ENCODE results near the gene KPTN.

KPTN gene

DNA sequence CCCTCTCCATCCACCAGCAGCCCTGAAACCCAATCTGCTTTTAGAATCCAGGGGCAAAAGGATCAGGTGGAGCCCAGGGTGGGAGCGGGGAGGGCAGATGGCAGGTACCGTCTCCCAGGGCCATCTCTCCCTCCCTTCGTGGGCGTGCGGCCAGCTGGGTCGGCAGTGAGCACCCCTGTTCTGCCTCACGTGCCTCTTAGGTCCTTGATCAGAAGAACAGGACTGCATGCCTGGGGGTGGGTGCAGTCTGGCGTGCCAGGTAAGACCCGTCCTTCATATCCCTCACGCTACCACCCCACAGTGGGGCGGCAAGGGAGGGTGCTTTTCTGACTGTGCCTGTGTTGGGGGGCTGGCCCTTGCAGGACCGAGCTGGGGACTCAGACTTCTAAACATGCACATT, 14.3 kb downstream of the KPTN start:
- Histone ChIP-seq H3K27ac (ENCODE audit: insufficient read depth, low read depth, low read length, poor library complexity, severe bottlenecking) (no peak overlapping the region), H3K4me3 (ENCODE audit: insufficient read depth, low read depth, low read length) (no peak overlapping the region), H3K9me3 (ENCODE audit: control insufficient read depth, low read length) (no peaks in the 10 kb centered on the region), H3K36me3 (ENCODE audit: control insufficient read depth, insufficient read depth, low read length) (no peaks in the 10 kb centered on the region), H3K4me1 (ENCODE audit: control insufficient read depth, insufficient read depth, low read length) (peaks cover 34% of the 10 kb centered on the region), H3K27me3 (ENCODE audit: control insufficient read depth, insufficient read depth, low read length, poor library complexity, severe bottlenecking) (peaks cover 20% of the 10 kb centered on the region)
- WGBS, 2 experiments, result 57 to 65% methylated on average over 12 of the region's 12 CpGs

DNA sequence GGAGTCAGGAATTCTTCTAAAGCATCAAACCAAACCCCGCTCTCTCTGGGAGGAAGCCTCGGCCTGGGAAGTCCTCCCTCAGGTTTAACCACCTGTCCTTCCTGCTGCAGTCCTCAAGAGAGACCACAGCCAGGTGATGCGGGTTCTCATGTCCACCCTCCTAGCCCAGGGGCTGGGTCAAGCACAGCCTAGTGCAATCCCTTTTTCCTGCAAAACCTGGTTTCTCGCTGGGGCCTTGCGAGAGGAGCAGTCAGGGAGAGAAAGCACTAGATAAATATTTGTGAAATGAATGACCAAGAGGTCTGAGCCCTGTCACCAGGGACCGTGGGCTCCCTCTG, 14.7 kb downstream of the KPTN start:
- Histone ChIP-seq H3K9me3 (ENCODE audit: control insufficient read depth, low read length) (no peaks in the 10 kb centered on the region), H3K27ac (ENCODE audit: insufficient read depth, low read depth, low read length, poor library complexity, severe bottlenecking) (no peak overlapping the region), H3K4me1 (ENCODE audit: control insufficient read depth, insufficient read depth, low read length) (peaks cover 34% of the 10 kb centered on the region), H3K36me3 (ENCODE audit: control insufficient read depth, insufficient read depth, low read length) (no peaks in the 10 kb centered on the region), H3K27me3 (ENCODE audit: control insufficient read depth, insufficient read depth, low read length, poor library complexity, severe bottlenecking) (peaks cover 20% of the 10 kb centered on the region), H3K4me3 (ENCODE audit: insufficient read depth, low read depth, low read length) (no peak overlapping the region)
- 42 to 44% methylated on average over 6 of the region's 6 CpGs for WGBS, 2 experiments

DNA sequence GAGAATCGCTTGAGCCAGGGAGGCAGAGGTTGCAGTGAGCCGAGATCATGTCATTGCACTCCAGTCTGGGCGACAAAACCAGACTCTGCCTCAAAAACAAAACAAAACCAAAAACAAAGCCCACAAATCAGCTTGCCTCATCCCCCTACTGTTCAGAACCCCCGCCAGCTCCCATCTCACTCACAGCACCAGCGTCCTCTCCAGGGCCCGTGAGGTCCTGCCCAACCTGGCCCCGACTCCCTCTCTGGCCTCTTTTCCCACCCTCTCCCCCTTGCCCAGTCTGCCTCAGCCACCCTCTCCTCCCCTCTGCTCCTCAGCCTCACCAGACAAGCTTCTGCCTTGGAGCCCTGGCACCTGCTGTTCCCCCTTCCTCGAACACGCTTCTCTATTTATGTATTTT, 16.1 kb downstream of the KPTN start:
- 64 to 67% methylated on average over 9 of the region's 9 CpGs for WGBS, 2 experiments
- no peak overlapping the region for H3K27ac ChIP-seq (ENCODE audit: insufficient read depth, low read depth, low read length, poor library complexity, severe bottlenecking)
- H3K4me3 ChIP-seq (ENCODE audit: insufficient read depth, low read depth, low read length), result no peak overlapping the region
- H3K4me1 ChIP-seq (ENCODE audit: control insufficient read depth, insufficient read depth, low read length), result peaks cover 34% of the 10 kb centered on the region
- H3K27me3 ChIP-seq (ENCODE audit: control insufficient read depth, insufficient read depth, low read length, poor library complexity, severe bottlenecking), result peaks cover 20% of the 10 kb centered on the region
- no peaks in the 10 kb centered on the region for H3K36me3 ChIP-seq (ENCODE audit: control insufficient read depth, insufficient read depth, low read length)
- no peaks in the 10 kb centered on the region for H3K9me3 ChIP-seq (ENCODE audit: control insufficient read depth, low read length)

DNA sequence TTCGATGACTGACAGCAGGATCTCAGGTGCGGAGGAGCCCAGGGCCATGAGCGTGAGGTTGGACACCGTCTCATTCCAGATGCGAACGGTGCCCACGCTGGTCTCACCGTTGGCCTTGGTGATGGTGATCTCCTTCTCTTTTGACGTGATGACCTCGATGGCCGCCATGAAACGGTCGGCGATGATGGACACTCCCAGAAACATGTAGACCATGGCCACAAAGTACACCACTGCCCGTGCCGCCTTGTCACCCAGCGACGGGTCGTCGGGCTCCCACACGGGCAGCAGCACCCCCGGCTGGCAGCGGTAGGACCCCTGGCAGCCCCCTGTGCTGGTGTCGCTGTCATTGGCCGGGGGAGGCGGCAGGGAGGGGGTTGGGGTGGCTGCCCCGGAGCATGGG, 18.1 kb downstream of the KPTN start:
- no peaks in the 10 kb centered on the region for H3K36me3 ChIP-seq (ENCODE audit: control insufficient read depth, insufficient read depth, low read length)
- H3K9me3 ChIP-seq (ENCODE audit: control insufficient read depth, low read length), result no peaks in the 10 kb centered on the region
- 95% methylated on average over 27 of the region's 27 CpGs for WGBS, 2 experiments
- no peak overlapping the region for H3K4me3 ChIP-seq (ENCODE audit: insufficient read depth, low read depth, low read length)
- no peak overlapping the region for H3K27ac ChIP-seq (ENCODE audit: insufficient read depth, low read depth, low read length, poor library complexity, severe bottlenecking)
- H3K27me3 ChIP-seq (ENCODE audit: control insufficient read depth, insufficient read depth, low read length, poor library complexity, severe bottlenecking), result peaks cover 13% of the 10 kb centered on the region
- peaks cover 28% of the 10 kb centered on the region for H3K4me1 ChIP-seq (ENCODE audit: control insufficient read depth, insufficient read depth, low read length)

DNA sequence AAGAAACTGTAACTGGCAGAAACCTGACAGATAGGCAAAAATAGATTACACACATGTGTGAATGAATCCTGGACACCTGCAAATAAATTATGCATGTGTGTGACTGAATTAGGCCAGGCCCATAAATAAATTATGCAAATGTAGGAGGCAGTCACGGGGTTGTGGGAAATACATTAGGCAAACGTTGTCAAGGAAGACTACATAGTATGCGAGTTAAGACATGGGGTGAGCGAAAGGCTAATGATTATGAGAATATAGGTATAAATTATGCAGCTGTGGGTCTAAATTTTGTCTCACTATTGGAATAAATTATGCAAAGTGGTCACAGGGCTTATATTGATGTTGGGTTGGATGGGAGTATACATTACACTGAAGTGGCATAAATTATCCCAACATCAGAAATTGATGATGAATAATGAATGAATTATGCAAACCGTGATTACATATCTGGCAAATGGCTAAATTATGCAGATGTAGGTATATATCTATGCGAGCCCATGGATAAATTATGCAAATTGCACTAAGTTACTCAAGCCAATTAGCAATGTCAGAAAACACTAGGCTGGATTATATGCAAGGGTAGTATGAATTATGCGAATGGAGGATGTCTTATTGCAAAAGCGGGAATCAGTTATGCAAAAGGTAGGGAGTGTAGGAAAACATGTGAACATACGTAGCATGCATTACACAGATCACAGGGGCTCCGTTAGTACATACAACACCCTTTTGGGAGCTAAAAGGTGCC, 19.2 kb downstream of the KPTN start:
- no peaks in the 10 kb centered on the region for H3K9me3 ChIP-seq (ENCODE audit: control insufficient read depth, low read length)
- 90 to 91% methylated on average over 10 of the region's 10 CpGs for WGBS, 2 experiments
- no peaks in the 10 kb centered on the region for H3K36me3 ChIP-seq (ENCODE audit: control insufficient read depth, insufficient read depth, low read length)
- H3K27ac ChIP-seq (ENCODE audit: insufficient read depth, low read depth, low read length, poor library complexity, severe bottlenecking), result no peak overlapping the region
- H3K27me3 ChIP-seq (ENCODE audit: control insufficient read depth, insufficient read depth, low read length, poor library complexity, severe bottlenecking), result peaks cover 2% of the 10 kb centered on the region
- no peak overlapping the region for H3K4me3 ChIP-seq (ENCODE audit: insufficient read depth, low read depth, low read length)
- H3K4me1 ChIP-seq (ENCODE audit: control insufficient read depth, insufficient read depth, low read length), result peaks cover 17% of the 10 kb centered on the region

DNA sequence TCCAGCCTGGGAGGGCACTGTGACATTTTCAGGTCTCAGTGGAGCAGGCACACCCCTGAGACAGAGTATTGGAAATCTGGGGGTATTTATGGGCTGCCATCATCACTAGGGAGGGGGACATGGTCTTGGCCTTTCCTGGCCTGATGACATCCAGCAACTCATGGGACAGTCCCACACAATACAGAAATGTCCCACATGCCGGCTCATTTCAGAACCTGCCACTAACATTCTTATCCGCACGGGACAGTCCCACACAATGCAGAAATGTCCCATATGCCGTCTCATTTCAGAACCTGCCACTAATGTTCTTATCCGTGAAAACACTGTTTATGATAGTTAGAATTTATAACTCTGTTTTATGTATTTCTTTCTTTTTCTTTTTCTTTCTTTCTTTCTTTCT, 22.1 kb downstream of the KPTN start:
- Histone ChIP-seq H3K36me3 (ENCODE audit: control insufficient read depth, insufficient read depth, low read length) (no peaks in the 10 kb centered on the region), H3K4me3 (ENCODE audit: insufficient read depth, low read depth, low read length) (no peak overlapping the region), H3K27me3 (ENCODE audit: control insufficient read depth, insufficient read depth, low read length, poor library complexity, severe bottlenecking) (no peaks in the 10 kb centered on the region), H3K4me1 (ENCODE audit: control insufficient read depth, insufficient read depth, low read length) (no peaks in the 10 kb centered on the region), H3K27ac (ENCODE audit: insufficient read depth, low read depth, low read length, poor library complexity, severe bottlenecking) (no peak overlapping the region), H3K9me3 (ENCODE audit: control insufficient read depth, low read length) (no peaks in the 10 kb centered on the region)
- WGBS, 2 experiments, result 84 to 96% methylated on average over 4 of the region's 5 CpGs

DNA sequence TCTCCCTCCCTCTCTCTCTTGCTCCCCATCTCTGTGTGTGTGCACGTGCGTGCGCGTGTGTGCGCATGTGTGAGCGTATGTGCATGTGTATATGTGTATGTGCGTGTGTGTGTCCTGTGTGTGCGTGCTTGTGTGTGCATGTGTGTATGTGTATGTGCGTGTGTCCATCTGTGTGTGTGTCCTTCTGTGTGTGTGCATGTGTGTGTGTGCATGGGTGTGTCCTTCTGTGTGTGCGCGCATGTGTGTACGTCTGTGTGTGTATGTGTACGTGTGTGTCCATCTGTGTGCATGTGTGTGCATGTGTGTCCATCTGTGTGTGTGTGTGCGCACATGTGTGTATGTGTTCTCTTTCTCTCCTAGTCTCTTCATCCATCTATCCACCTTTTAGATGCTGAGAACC, 24.5 kb downstream of the KPTN start:
- Histone ChIP-seq H3K27me3 (ENCODE audit: control insufficient read depth, insufficient read depth, low read length, poor library complexity, severe bottlenecking) (no peaks in the 10 kb centered on the region), H3K27ac (ENCODE audit: insufficient read depth, low read depth, low read length, poor library complexity, severe bottlenecking) (no peak overlapping the region), H3K36me3 (ENCODE audit: control insufficient read depth, insufficient read depth, low read length) (no peaks in the 10 kb centered on the region), H3K4me1 (ENCODE audit: control insufficient read depth, insufficient read depth, low read length) (no peaks in the 10 kb centered on the region), H3K4me3 (ENCODE audit: insufficient read depth, low read depth, low read length) (no peak overlapping the region), H3K9me3 (ENCODE audit: control insufficient read depth, low read length) (no peaks in the 10 kb centered on the region)
- WGBS, 2 experiments, result 87 to 89% methylated on average over 13 to 14 of the region's 14 CpGs

DNA sequence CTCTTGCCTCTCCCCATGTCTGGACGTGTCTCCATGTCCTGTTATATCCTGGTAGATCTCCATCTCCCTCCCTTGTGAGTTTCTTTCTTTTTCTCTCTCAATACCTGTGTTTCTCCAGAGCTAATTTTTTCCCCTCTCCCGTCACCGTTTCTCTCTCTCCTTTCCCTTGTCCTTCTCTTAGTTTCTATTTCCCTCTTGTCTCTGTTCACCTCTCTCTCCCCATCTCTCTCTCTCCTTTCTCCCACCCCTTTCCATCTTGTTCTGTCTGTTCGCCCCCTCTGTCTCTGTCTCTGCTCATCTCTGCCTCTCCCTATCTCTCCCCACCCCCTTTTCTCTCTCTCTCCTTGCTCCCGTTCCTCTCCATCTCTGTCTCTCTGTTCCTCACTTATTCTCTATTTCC, 25.3 kb downstream of the KPTN start:
- 65 to 66% methylated on average over 5 of the region's 5 CpGs for WGBS, 2 experiments
- H3K27ac ChIP-seq (ENCODE audit: insufficient read depth, low read depth, low read length, poor library complexity, severe bottlenecking), result no peak overlapping the region
- no peak overlapping the region for H3K4me3 ChIP-seq (ENCODE audit: insufficient read depth, low read depth, low read length)
- no peaks in the 10 kb centered on the region for H3K36me3 ChIP-seq (ENCODE audit: control insufficient read depth, insufficient read depth, low read length)
- no peaks in the 10 kb centered on the region for H3K27me3 ChIP-seq (ENCODE audit: control insufficient read depth, insufficient read depth, low read length, poor library complexity, severe bottlenecking)
- no peaks in the 10 kb centered on the region for H3K9me3 ChIP-seq (ENCODE audit: control insufficient read depth, low read length)
- no peaks in the 10 kb centered on the region for H3K4me1 ChIP-seq (ENCODE audit: control insufficient read depth, insufficient read depth, low read length)

DNA sequence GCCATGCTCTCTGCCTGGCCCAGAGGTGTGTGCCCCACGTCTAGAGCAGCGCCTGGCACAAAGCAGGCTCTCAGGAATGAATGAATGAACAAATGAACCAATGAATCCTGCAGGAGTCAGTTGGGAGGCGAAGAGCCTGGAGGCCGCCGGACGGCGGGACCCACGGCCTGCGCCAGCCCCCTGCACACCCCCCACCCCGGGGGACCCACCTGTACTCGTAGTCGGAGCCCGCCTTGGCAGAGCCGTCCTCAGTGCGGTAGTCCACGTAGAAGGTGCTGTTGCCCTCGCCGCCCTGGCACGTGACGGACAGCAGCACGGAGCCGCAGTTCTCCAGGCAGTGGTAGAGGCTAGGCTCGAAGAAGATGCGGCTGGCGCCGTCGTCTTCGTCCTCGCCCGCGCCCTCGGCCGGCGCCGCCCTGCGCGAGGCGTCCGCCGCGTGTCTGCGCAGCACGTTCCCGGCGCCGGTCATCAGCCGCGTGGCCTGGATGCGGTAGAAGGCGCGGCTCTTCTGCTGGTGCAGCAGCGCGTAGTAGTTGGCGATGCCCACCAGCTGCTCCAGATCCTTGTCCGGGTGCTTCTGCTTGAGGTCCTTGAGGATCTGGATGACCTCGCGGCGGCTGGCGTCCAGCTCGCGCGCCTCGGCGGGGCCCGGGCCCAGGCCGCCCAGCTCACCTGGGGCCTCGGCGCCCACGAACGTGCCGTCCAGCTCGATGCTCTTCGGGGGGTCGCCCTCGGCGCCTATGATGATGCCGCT, 27.1 kb downstream of the KPTN start:
- H3K27ac ChIP-seq (ENCODE audit: insufficient read depth, low read depth, low read length, poor library complexity, severe bottlenecking), result no peak overlapping the region
- WGBS, 2 experiments, result 95% methylated on average over 77 of the region's 77 CpGs
- no peaks in the 10 kb centered on the region for H3K27me3 ChIP-seq (ENCODE audit: control insufficient read depth, insufficient read depth, low read length, poor library complexity, severe bottlenecking)
- no peaks in the 10 kb centered on the region for H3K36me3 ChIP-seq (ENCODE audit: control insufficient read depth, insufficient read depth, low read length)
- no peaks in the 10 kb centered on the region for H3K9me3 ChIP-seq (ENCODE audit: control insufficient read depth, low read length)
- no peaks in the 10 kb centered on the region for H3K4me1 ChIP-seq (ENCODE audit: control insufficient read depth, insufficient read depth, low read length)
- no peak overlapping the region for H3K4me3 ChIP-seq (ENCODE audit: insufficient read depth, low read depth, low read length)

DNA sequence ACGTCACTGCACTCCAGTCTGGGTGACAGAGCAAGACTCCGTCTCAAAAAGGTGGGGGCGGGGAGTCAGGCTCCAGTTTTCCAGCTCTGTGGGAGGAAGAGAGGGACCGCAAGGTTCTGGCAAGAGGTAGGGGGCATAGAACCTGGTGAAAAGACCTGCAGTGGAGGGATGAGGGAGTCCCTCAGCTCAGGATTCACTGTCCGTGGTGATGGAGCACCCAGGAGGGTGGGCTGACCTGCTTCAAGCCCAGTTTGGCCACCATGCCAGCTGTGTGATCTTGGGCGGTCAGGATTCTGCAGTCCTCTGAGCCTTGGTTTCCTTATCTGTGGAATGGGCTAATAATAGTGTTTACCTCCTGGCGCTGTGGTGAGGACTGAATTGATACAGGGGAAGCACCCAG, 33.5 kb downstream of the KPTN start:
- no peaks in the 10 kb centered on the region for H3K36me3 ChIP-seq (ENCODE audit: control insufficient read depth, insufficient read depth, low read length)

More for the DNA sequence above, 33.5 kb downstream of the KPTN start:
- peaks cover 39% of the 10 kb centered on the region for H3K27me3 ChIP-seq (ENCODE audit: control insufficient read depth, insufficient read depth, low read length, poor library complexity, severe bottlenecking)
- no peaks in the 10 kb centered on the region for H3K9me3 ChIP-seq (ENCODE audit: control insufficient read depth, low read length)
- peaks cover 6% of the 10 kb centered on the region for H3K4me1 ChIP-seq (ENCODE audit: control insufficient read depth, insufficient read depth, low read length)
- no peak overlapping the region for H3K27ac ChIP-seq (ENCODE audit: insufficient read depth, low read depth, low read length, poor library complexity, severe bottlenecking)
- no peak overlapping the region for H3K4me3 ChIP-seq (ENCODE audit: insufficient read depth, low read depth, low read length)
- 72 to 77% methylated on average over 6 of the region's 7 CpGs for WGBS, 2 experiments
